ENCODE results near the gene JUP. TPM values are rescaled to one million over a fixed set of nuclear protein-coding genes. Genes with fewer than 3 reads are reported as not detected.

The JUP gene
- total and polyA plus RNA-seq, 2 of the 13 experiments (the other 11 are each of a cell fraction or from before 2014, with no cell fraction given), result 12.1 to 20.6 TPM

GRCh38 chr17:41814195-41814594 lies 27.7 kb upstream of the JUP start (continued):
- TF ChIP-seq, protein P1, sequence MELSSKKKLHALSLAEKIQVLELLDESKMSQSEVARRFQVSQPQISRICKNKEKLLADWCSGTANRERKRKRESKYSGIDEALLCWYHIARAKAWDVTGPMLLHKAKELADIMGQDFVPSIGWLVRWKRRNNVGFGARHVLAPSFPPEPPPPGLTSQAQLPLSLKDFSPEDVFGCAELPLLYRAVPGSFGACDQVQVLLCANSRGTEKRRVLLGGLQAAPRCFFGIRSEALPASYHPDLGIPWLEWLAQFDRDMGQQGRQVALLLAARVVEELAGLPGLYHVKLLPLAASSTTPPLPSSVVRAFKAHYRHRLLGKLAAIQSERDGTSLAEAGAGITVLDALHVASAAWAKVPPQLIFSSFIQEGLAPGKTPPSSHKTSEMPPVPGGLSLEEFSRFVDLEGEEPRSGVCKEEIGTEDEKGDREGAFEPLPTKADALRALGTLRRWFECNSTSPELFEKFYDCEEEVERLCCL (CRISPR knock-in tag; IDR thresholded peaks at IDR 0.05; ENCODE audit: borderline replicate concordance), result no peak
- no peak for TF ChIP-seq ARID2 (CRISPR knock-in tag; IDR thresholded peaks at IDR 0.05; ENCODE audit: borderline replicate concordance)
- 0 out of 2 replicates have a peak, but pooled peaks have one; percentile 1 for TF ChIP-seq CBFB (CRISPR knock-in tag; IDR thresholded peaks at IDR 0.05)
- TF ChIP-seq ZNF256 (CRISPR knock-in tag; conservative IDR thresholded peaks at IDR 0.05), result 0 out of 2 replicates have a peak, but pooled peaks have one; percentile 3
- TF ChIP-seq ZNF567 (CRISPR knock-in tag; IDR thresholded peaks at IDR 0.05; ENCODE audit: borderline replicate concordance), result peak; percentile 32; the same call in 1 of the 2 replicates
- TF ChIP-seq, protein P2, sequence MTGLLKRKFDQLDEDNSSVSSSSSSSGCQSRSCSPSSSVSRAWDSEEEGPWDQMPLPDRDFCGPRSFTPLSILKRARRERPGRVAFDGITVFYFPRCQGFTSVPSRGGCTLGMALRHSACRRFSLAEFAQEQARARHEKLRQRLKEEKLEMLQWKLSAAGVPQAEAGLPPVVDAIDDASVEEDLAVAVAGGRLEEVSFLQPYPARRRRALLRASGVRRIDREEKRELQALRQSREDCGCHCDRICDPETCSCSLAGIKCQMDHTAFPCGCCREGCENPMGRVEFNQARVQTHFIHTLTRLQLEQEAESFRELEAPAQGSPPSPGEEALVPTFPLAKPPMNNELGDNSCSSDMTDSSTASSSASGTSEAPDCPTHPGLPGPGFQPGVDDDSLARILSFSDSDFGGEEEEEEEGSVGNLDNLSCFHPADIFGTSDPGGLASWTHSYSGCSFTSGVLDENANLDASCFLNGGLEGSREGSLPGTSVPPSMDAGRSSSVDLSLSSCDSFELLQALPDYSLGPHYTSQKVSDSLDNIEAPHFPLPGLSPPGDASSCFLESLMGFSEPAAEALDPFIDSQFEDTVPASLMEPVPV (CRISPR knock-in tag; IDR thresholded peaks at IDR 0.05), result no peak
- TF ChIP-seq IRF2 (CRISPR knock-in tag; IDR thresholded peaks at IDR 0.05), result 0 out of 2 replicates have a peak, but pooled peaks have one; percentile 8
- TF ChIP-seq SAFB2 (CRISPR knock-in tag; IDR thresholded peaks at IDR 0.05; ENCODE audit: borderline replicate concordance, low read depth), result 0 out of 2 replicates have a peak, but pooled peaks have one; percentile 4

GRCh38 chr17:41813699-41814124 lies 27.2 kb upstream of the JUP start:
- peak overlapping the region; percentile 88 for H3K9ac ChIP-seq (ENCODE audit: insufficient read depth, low read depth, low read length)
- ChIA-PET POLR2A (interaction anchor here (0.8 to 3.9 kb wide), 9 partner anchors 9 to 146 kb away, joined by 3 to 18 read pairs (median 7); partner anchors contain the start of genes ACLY, JUP, KLHL10 and KLHL11), CTCF (ENCODE audit: low intra/inter-chr PET ratio, low total read pairs) (no interaction called here)
- peaks cover 53% of the 10 kb centered on the region for H3K4me1 ChIP-seq (ENCODE audit: insufficient read depth, low read length)
- ATAC-seq (no peak), FAIRE-seq (no peak), DNase-seq (ENCODE audit: low spot score) (no peak)
- WGBS (ENCODE audit: low lambda C conversion rate), result 6% methylated on average over 9 of the region's 9 CpGs
- BruUV-seq (replicated peaks), result TSS peak; percentile 68
- in situ Hi-C loops (cut with HindIII; ENCODE audit: extremely low pct_ligation_motif_present, low pct_unique_long_range_greater_than_20kb) (no loop called here), intact Hi-C loops (cut with micrococcal nuclease; ENCODE audit: unreplicated experiment) (loop anchor here (5.0 to 10.0 kb wide), 2 partner anchors 51 to 144 kb away; partner anchors contain the start of gene KLHL11)
- H3K27me3 ChIP-seq (ENCODE audit: control insufficient read depth in 1 of 2, insufficient read depth in 2 of 2, low read length in 2 of 2), result no peaks in the 10 kb centered on the region; a peak in 1 of 5 replicates
- H4K20me1 ChIP-seq (ENCODE audit: insufficient read depth, low read length), result no peaks in the 10 kb centered on the region
- H3K36me3 ChIP-seq (replicated peaks in 1 of 2; ENCODE audit: control insufficient read depth in 1 of 2, insufficient read depth in 2 of 2, low read length in 2 of 2), result peaks cover 9 to 17% of the 10 kb centered on the region in 2 experiments
- peak overlapping the region; percentile 83 to 88 (median 87) for H3K4me3 ChIP-seq (replicated peaks in 1 of 3; ENCODE audit: insufficient read depth in 1 of 3, low read depth in 2 of 3, low read length in 3 of 3)
- peaks cover 49% of the 10 kb centered on the region for H3K79me2 ChIP-seq (ENCODE audit: insufficient read depth, low read length)
- H2AFZ ChIP-seq (ENCODE audit: low read length), result no peak overlapping the region
- peak overlapping the region; percentile 82 for H3K27ac ChIP-seq (ENCODE audit: extremely low read length, insufficient read depth, low read length)
- peak overlapping the region; percentile 94 for H3K4me2 ChIP-seq (ENCODE audit: low read depth, low read length)
- no peaks in the 10 kb centered on the region for H3K9me3 ChIP-seq (ENCODE audit: low read length)
- TF ChIP-seq SETDB1 (CRISPR knock-in tag; IDR thresholded peaks at IDR 0.05; ENCODE audit: borderline replicate concordance), result no peak
- no peak for TF ChIP-seq ZSCAN29 (CRISPR knock-in tag; conservative IDR thresholded peaks at IDR 0.05)
- TF ChIP-seq, protein P3, sequence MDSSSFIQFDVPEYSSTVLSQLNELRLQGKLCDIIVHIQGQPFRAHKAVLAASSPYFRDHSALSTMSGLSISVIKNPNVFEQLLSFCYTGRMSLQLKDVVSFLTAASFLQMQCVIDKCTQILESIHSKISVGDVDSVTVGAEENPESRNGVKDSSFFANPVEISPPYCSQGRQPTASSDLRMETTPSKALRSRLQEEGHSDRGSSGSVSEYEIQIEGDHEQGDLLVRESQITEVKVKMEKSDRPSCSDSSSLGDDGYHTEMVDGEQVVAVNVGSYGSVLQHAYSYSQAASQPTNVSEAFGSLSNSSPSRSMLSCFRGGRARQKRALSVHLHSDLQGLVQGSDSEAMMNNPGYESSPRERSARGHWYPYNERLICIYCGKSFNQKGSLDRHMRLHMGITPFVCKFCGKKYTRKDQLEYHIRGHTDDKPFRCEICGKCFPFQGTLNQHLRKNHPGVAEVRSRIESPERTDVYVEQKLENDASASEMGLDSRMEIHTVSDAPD (CRISPR knock-in tag; IDR thresholded peaks at IDR 0.05), result no peak
- no peak for TF ChIP-seq NPAS2 (CRISPR knock-in tag; IDR thresholded peaks at IDR 0.05; ENCODE audit: borderline replicate concordance)
- TF ChIP-seq MED1 (CRISPR knock-in tag; IDR thresholded peaks at IDR 0.05), result peak; percentile 22
- TF ChIP-seq CEBPG (CRISPR knock-in tag; IDR thresholded peaks at IDR 0.05), result no peak
